HepG2 (cell line): ENCODE data around the gene VAC14. TPM values are rescaled to one million over a fixed set of nuclear protein-coding genes. Genes with fewer than 3 reads are reported as not detected.

Experiments
- GMEB1 ChIP-seq: sonication (generic); formaldehyde crosslinking; IDR thresholded peaks from 2 replicates; pipeline ENCODE4 v1.5.1; 2020; ENCODE audit warnings: missing genetic modification reagents, mild to moderate bottlenecking, borderline replicate concordance
- GPN1 ChIP-seq: sonication (generic); formaldehyde crosslinking; IDR thresholded peaks from 2 replicates; pipeline ENCODE4 v1.5.1; 2020; ENCODE audit warnings: missing genetic modification reagents, borderline replicate concordance
- GZF1 ChIP-seq: sonication (generic); formaldehyde crosslinking; IDR thresholded peaks from 2 replicates; pipeline ENCODE4 v1.5.1; 2020; ENCODE audit warnings: mild to moderate bottlenecking, missing genetic modification reagents
- HDAC6 ChIP-seq: fragments of 200-600 bp; sonication (generic); IDR thresholded peaks from 2 replicates; pipeline ENCODE4 v1.7.0; 2017; ENCODE audit warnings: mild to moderate bottlenecking, antibody characterized with exemption, low read length, low read depth
- HMG20A ChIP-seq: IDR thresholded peaks from 2 replicates; pipeline ENCODE4 v1.6.1; 2016; ENCODE audit warnings: borderline replicate concordance
- HOMEZ ChIP-seq: IDR thresholded peaks from 2 replicates; pipeline ENCODE4 v1.6.1; 2016; ENCODE audit warnings: low read depth
- KAT7 ChIP-seq: IDR thresholded peaks from 2 replicates; pipeline ENCODE4 v1.6.1; 2018; ENCODE audit warnings: borderline replicate concordance, missing compliant biosample characterization
- KDM4B ChIP-seq: sonication (generic); formaldehyde crosslinking; IDR thresholded peaks from 2 replicates; pipeline ENCODE4 v1.4.0; 2020; ENCODE audit warnings: missing genetic modification reagents
- KDM6A ChIP-seq: IDR thresholded peaks from 2 replicates; pipeline ENCODE4 v1.6.1; 2016; ENCODE audit warnings: low read depth
- RCOR2 ChIP-seq: IDR thresholded peaks from 2 replicates; pipeline ENCODE4 v1.6.1; 2016; ENCODE audit warnings: missing biosample characterization, missing genetic modification reagents
- SNAPC5 ChIP-seq: sonication (generic); formaldehyde crosslinking; IDR thresholded peaks from 2 replicates; pipeline ENCODE4 v1.8.1; 2023; ENCODE audit warnings: mild to moderate bottlenecking, missing genetic modification reagents, borderline replicate concordance
- SRY ChIP-seq: sonication (generic); formaldehyde crosslinking; IDR thresholded peaks from 2 replicates; pipeline ENCODE4 v1.8.0; 2022; ENCODE audit warnings: mild to moderate bottlenecking, missing genetic modification reagents
- ZBTB8A ChIP-seq: sonication (generic); formaldehyde crosslinking; IDR thresholded peaks from 2 replicates; pipeline ENCODE4 v1.4.0; 2020; ENCODE audit warnings: mild to moderate bottlenecking, low read depth, missing genetic modification reagents, borderline replicate concordance
- ZNF891 ChIP-seq: sonication (generic); formaldehyde crosslinking; IDR thresholded peaks from 2 replicates; pipeline ENCODE4 v1.5.0; 2020; ENCODE audit warnings: mild to moderate bottlenecking, missing genetic modification reagents
- polyA plus RNA-seq, 8 experiments: library from polyadenylated mRNA; depleted of rRNA in 3 of 8; stranded (reverse) in 7 of 8; unstranded in 1 of 8; fragments of >200 nt; fragmentation: Illumina TruSeq in 4 of 8; extraction: Trizol in 4 of 8; gene quantifications; 2 replicates each; pipeline versions ENCODE4 v1.2.1 to v1.2.3, GENCODE V29; 2011 to 2016; ENCODE audit warnings: low read depth in 4 of 8, missing spikeins in 1 of 8, mixed read lengths in 1 of 8; ENCODE audit not compliant: insufficient read depth in 1 of 8
- total RNA-seq, 5 experiments: library from RNA; depleted of rRNA; stranded (reverse); fragments of >200 nt; fragmentation: Illumina TruSeq; extraction: Trizol; gene quantifications; 2 replicates each; pipeline ENCODE4 v1.2.3, GENCODE V29; 2016; ENCODE audit warnings: low read depth in 1 of 5
- TF ChIP-seq, protein P1 (sequence below): sonication (generic); formaldehyde crosslinking; IDR thresholded peaks from 2 replicates; pipeline ENCODE4 v1.5.1; 2020; ENCODE audit warnings: mild to moderate bottlenecking, moderate library complexity, missing genetic modification reagents
- TF ChIP-seq, protein P2 (sequence below): sonication (generic); formaldehyde crosslinking; IDR thresholded peaks from 2 replicates; pipeline ENCODE4 v1.8.1; 2023; ENCODE audit warnings: missing genetic modification reagents, inconsistent platforms, borderline replicate concordance
- TF ChIP-seq, protein P3 (sequence below): fragments of 450-650 bp; IDR thresholded peaks from 2 replicates; pipeline ENCODE4 v1.6.1; 2016

Gene VAC14
- total and polyA plus RNA-seq, 2 of the 13 experiments (the other 11 are each of a cell fraction or from before 2014, with no cell fraction given): 23.5 to 24.6 TPM

- TF ChIP-seq, protein P1, sequence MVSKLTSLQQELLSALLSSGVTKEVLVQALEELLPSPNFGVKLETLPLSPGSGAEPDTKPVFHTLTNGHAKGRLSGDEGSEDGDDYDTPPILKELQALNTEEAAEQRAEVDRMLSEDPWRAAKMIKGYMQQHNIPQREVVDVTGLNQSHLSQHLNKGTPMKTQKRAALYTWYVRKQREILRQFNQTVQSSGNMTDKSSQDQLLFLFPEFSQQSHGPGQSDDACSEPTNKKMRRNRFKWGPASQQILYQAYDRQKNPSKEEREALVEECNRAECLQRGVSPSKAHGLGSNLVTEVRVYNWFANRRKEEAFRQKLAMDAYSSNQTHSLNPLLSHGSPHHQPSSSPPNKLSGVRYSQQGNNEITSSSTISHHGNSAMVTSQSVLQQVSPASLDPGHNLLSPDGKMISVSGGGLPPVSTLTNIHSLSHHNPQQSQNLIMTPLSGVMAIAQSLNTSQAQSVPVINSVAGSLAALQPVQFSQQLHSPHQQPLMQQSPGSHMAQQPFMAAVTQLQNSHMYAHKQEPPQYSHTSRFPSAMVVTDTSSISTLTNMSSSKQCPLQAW (CRISPR knock-in tag): peak; percentile 90
- peak; percentile 75; the same call in 1 of the 2 replicates for TF ChIP-seq KDM4B (CRISPR knock-in tag)
- TF ChIP-seq GMEB1 (CRISPR knock-in tag): no peak; the same call in 1 of the 2 replicates
- peak; percentile 79; the same call in 1 of the 2 replicates for TF ChIP-seq RCOR2 (CRISPR knock-in tag)
- TF ChIP-seq HOMEZ (CRISPR knock-in tag): peak; percentile 84
- TF ChIP-seq GZF1 (CRISPR knock-in tag): no peak; the same call in none of the 2 replicates
- TF ChIP-seq HDAC6: no peak
- TF ChIP-seq SRY (CRISPR knock-in tag): peak; percentile 54; the same call in 1 of the 2 replicates
- TF ChIP-seq ZNF891 (CRISPR knock-in tag): peak; percentile 9; the same call in 1 of the 2 replicates
- TF ChIP-seq SNAPC5 (CRISPR knock-in tag): no peak
- TF ChIP-seq, protein P2, sequence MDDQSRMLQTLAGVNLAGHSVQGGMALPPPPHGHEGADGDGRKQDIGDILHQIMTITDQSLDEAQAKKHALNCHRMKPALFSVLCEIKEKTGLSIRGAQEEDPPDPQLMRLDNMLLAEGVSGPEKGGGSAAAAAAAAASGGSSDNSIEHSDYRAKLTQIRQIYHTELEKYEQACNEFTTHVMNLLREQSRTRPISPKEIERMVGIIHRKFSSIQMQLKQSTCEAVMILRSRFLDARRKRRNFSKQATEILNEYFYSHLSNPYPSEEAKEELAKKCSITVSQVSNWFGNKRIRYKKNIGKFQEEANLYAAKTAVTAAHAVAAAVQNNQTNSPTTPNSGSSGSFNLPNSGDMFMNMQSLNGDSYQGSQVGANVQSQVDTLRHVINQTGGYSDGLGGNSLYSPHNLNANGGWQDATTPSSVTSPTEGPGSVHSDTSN (CRISPR knock-in tag): no peak
- TF ChIP-seq, protein P3, sequence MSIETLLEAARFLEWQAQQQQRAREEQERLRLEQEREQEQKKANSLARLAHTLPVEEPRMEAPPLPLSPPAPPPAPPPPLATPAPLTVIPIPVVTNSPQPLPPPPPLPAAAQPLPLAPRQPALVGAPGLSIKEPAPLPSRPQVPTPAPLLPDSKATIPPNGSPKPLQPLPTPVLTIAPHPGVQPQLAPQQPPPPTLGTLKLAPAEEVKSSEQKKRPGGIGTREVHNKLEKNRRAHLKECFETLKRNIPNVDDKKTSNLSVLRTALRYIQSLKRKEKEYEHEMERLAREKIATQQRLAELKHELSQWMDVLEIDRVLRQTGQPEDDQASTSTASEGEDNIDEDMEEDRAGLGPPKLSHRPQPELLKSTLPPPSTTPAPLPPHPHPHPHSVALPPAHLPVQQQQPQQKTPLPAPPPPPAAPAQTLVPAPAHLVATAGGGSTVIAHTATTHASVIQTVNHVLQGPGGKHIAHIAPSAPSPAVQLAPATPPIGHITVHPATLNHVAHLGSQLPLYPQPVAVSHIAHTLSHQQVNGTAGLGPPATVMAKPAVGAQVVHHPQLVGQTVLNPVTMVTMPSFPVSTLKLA: peak; percentile 91
- TF ChIP-seq ZBTB8A (CRISPR knock-in tag): peak; percentile 44; the same call in 1 of the 2 replicates
- peak; percentile 62 for TF ChIP-seq KDM6A (CRISPR knock-in tag)
- TF ChIP-seq HMG20A (CRISPR knock-in tag): peak; percentile 67; the same call in 1 of the 2 replicates
- no peak for TF ChIP-seq GPN1 (CRISPR knock-in tag)
- no peak for TF ChIP-seq KAT7
These were observed 54.1 kb downstream of the VAC14 start (continued) for GRCh38 chr16:70746708-70747424.
